Coronary artery (tissue), 2 donors: Measurements from ENCODE around the gene XRCC1.

Experiments
- DNase-seq: peaks from one replicate; pipeline ENCODE4 v3.0.0-alpha.2; 2017; ENCODE audit warnings: low spot score
- H3K27ac ChIP-seq, 2 donors: fragments of 200-600 bp; sonication (generic); one replicate each; pipeline ENCODE4 v1.5.1; 2016 to 2019
- H3K4me3 ChIP-seq: fragments of 200-600 bp; sonication (generic); 2 replicates; pipeline ENCODE4 v1.5.1; 2016; ENCODE audit warnings: mild to moderate bottlenecking, moderate library complexity
- TF ChIP-seq, protein P1 (sequence below): fragments of 200-600 bp; sonication (generic); IDR thresholded peaks from one replicate; pipeline ENCODE4 v1.5.1; 2019; ENCODE audit warnings: antibody characterized with exemption

The XRCC1 gene

DNA sequence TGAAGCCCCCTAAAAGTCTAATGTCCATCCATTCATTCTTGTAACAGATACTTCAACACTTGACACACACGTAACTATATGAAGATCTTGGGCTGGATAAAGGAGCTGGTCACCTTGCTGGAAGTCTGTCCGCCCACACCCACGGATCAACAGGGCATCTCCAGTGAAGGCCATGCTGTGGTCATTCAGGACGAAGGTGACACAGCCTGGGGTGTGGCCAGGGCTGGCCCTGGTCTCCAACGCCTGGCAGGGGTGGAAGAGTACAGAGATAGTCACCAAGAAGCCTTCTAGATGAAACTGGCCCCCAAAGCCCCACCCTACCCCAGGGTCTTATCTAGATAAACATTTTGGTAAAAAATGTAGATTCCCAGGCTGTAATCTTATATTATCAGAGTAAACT, 64.0 kb downstream of the XRCC1 start:
- TF ChIP-seq, protein P1, sequence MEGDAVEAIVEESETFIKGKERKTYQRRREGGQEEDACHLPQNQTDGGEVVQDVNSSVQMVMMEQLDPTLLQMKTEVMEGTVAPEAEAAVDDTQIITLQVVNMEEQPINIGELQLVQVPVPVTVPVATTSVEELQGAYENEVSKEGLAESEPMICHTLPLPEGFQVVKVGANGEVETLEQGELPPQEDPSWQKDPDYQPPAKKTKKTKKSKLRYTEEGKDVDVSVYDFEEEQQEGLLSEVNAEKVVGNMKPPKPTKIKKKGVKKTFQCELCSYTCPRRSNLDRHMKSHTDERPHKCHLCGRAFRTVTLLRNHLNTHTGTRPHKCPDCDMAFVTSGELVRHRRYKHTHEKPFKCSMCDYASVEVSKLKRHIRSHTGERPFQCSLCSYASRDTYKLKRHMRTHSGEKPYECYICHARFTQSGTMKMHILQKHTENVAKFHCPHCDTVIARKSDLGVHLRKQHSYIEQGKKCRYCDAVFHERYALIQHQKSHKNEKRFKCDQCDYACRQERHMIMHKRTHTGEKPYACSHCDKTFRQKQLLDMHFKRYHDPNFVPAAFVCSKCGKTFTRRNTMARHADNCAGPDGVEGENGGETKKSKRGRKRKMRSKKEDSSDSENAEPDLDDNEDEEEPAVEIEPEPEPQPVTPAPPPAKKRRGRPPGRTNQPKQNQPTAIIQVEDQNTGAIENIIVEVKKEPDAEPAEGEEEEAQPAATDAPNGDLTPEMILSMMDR: no peak
- no peak overlapping the region for H3K4me3 ChIP-seq
- no peak for DNase-seq
- H3K27ac ChIP-seq: no peak overlapping the region

DNA sequence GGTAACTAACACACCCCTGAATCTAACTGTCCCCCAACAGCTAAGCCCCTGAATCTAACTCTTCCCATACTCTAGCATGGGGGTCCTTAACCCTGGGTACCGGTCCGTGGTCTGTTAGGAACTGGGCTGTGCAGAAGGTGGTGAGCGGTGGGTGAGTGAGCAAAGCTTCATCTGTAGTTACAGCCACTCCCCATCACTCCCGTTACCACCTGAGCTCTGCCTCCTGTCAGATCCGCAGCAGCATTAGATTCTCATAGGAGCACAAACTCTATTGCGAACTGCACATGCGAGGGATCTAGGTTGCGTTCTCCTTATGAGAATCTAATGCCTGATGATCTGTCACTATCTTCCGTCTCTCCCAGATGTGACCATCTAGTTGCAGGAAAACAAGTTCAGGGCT, 64.6 kb downstream of the XRCC1 start:
- no peak for DNase-seq
- Histone ChIP-seq H3K27ac (no peak overlapping the region), H3K4me3 (no peak overlapping the region)
- TF ChIP-seq, protein P1: no peak

DNA sequence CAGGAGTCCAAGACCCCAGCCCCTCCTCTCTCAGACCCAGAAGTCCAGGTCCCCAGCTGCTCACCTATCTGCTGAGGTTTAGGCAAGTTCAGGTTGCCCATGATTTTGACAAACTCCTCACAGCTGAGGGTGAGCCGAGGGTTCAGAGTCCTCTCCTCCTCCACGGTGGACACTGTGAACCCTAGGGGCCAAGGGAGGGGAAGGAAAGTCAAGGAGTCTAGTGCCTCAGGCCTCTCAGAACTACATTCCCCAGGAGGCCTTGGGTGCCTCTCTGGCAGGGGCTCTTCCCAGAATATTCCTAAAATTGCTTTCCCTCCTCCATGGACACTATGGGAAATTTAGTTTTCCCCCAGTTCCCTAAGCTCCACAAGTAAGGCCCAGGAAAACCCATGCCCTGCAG, 67.4 kb downstream of the XRCC1 start:
- TF ChIP-seq, protein P1: no peak
- Histone ChIP-seq H3K27ac (no peak overlapping the region), H3K4me3 (no peak overlapping the region)
- DNase-seq: no peak

DNA sequence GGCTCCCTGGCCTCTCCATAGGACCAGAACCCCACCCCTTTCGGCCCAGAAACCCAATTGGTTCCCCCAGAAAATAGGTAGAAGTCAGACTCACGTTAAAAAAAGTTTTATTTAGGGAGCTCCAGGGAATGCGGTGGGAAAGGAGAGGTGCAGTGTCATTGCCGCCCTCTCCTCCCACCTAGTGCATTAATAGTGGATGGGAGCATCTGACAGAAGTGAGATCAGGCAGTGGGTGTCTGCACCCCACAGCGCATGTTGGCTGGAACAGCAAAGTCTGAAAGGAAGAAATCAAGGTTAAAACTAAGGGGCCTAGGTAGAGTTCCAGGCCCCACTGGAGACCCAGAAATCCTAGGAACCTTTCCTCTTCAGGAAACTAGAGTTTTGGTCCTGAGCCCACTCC, 68.7 kb downstream of the XRCC1 start:
- H3K4me3 ChIP-seq: no peak overlapping the region
- no peak overlapping the region for H3K27ac ChIP-seq
- DNase-seq: no peak
- TF ChIP-seq, protein P1: no peak

DNA sequence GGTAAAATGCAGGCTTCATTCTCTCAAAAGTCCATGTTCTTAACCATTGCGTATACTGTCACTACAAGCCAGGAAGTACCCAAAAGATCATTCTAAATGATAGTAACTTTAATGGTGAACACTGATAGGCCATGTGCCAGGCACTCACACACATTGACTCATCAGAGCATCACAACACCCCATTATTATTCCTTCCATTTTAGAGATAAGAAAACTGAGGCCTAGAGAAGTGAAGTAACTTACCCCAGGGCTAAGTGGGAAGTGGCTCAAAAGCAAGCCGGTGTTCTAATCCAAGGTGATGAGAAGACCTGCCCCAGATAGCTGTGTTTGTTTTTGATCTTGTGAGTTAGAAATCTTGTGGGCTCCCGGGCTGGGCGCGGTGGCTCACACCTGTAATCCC, 69.4 kb downstream of the XRCC1 start:
- no peak overlapping the region for H3K27ac ChIP-seq

DNA sequence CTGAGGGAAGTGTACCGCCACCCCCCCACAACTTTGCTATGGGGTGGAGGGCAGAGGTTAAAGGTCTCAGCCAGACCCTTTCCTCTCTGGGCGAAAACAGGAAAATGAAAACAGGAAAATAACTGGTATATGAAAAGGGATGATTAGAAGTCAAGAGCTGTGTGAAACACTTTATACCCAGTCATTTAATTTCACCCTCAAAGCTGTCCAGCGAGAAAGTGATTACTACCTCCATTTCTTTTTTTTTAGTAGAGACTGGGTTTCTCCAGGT, 70.2 kb downstream of the XRCC1 start:
- DNase-seq: no peak
- Histone ChIP-seq H3K27ac (peak overlapping the region in 1 of 2 donors; percentile 90), H3K4me3 (peak overlapping the region; percentile 71)
- TF ChIP-seq, protein P1: no peak

More for the DNA sequence above, 69.4 kb downstream of the XRCC1 start:
- H3K4me3 ChIP-seq: no peak overlapping the region
- TF ChIP-seq, protein P1: no peak
- DNase-seq: no peak

DNA sequence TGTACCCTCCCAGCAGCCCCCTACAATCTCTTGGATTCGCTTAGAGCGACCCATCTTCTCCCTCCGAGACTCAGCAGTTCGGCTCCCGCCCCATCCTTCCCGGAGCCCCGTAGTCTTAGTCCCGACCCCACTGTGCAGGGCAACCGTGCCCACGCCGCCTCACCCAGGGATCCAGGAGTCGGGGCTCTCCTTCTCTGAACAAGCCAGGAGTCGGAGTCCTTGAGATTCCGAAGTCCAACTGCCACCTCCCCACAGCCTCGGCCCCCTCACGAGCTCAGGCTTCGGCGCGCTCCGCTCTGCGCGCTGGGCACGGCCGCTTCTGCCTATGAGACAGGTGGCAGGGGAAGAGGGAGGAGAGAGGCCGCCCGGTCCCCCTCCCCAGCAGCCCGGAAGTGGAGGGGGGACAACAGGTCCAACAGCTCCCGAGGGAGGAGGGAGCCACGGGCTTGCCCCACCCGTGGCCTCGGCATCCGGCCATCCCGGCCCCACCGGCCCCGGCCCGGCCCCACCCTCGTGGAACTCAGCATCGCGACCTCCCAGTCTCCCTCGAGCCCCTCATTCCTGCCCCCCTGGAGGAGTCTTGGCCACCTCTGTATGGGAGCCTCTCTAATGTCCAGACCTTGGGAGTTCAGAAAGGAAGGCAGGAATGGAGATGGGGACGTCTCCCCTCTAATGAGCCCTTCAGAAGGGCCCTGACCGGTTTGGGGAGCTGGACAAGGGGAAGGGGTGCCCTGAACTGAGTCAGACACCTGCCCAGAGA, 70.7 kb downstream of the XRCC1 start, which contains the start of gene PHLDB3:
PHLDB3 (minus strand) TSS at position 321 of the 760 bp plus-strand sequence. CDS start 628 bp downstream, outside the sequence.
- H3K4me3 ChIP-seq: peak within 1 kb of the TSS; percentile 71
- H3K27ac ChIP-seq: peak within 1 kb of the TSS; percentile 90 to 91
- TF ChIP-seq, protein P1: no peak
- peak; percentile 80 for DNase-seq
